ENCODE data around the gene FSTL5.

DNA sequence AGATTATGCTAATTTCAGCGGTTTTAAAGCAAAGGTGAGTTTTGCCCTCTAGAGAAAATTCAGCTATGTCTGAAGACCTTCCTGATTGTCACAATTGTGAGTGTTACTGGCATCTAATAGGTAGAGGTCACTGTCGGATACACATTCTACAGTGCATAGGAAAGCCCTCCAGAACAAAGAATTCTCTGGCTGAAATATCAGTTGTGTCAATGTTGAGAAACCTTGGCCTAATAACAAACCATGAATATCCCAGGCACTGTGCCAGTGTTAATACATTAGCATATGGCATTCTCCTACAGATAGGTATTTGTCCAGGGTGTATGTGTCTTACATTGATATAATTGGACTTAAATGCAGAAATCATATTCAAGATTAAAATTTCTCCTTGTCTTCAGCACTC, 294.3 kb downstream of the FSTL5 start:
- TF ChIP-seq JUN (IDR thresholded peaks at IDR 0.05; ENCODE audit: borderline replicate concordance, insufficient read depth, insufficient read length, low read depth) (no peak), EZH2 (IDR thresholded peaks at IDR 0.05; ENCODE audit: borderline replicate concordance, low read depth, low read length, severe bottlenecking) (no peak), CTCF (IDR thresholded peaks at IDR 0.05; ENCODE audit: extremely low read depth in 1 of 2, insufficient read depth in 1 of 2, low read depth in 1 of 2, low read length in 2 of 2) (no peak)

Data from endothelial cell of umbilical vein (primary cell).